Activated gamma-delta T cell treated with Interleukin-2 at 50 U/mL for 16 hours (primary cell): ENCODE results near the gene SPINK5.

ENCODE experiments used
- DNase-seq: peaks from one replicate; pipeline ENCODE4 v3.0.0-alpha.2; 2020

The SPINK5 gene

GRCh38 chr5:148179234-148179824 lies 115.5 kb downstream of the SPINK5 start:
- DNase-seq, result no peak

- DNase-seq, result no peak
Observed at GRCh38 chr5:148186248-148187003, 122.6 kb downstream of the SPINK5 start.
